DND-41 (cell line): ENCODE results near the gene PDCD5.

Experiments used
- EZH2 ChIP-seq: IDR thresholded peaks from 3 replicates; pipeline ENCODE4 v1.6.1; 2012; ENCODE audit warnings: borderline replicate concordance, low read depth, mild to moderate bottlenecking, moderate library complexity, low read length, inconsistent platforms; ENCODE audit not compliant: severe bottlenecking
- TF ChIP-seq, protein P1 (sequence below): IDR thresholded peaks from 2 replicates; pipeline ENCODE4 v1.5.1; 2012; ENCODE audit warnings: borderline replicate concordance, low read length, moderate library complexity, mild to moderate bottlenecking; ENCODE audit not compliant: poor library complexity, severe bottlenecking; ENCODE audit errors: extremely low read depth

GRCh38 chr19:32619051-32619685, 38.2 kb downstream of the PDCD5 start:
- TF ChIP-seq, protein P1, sequence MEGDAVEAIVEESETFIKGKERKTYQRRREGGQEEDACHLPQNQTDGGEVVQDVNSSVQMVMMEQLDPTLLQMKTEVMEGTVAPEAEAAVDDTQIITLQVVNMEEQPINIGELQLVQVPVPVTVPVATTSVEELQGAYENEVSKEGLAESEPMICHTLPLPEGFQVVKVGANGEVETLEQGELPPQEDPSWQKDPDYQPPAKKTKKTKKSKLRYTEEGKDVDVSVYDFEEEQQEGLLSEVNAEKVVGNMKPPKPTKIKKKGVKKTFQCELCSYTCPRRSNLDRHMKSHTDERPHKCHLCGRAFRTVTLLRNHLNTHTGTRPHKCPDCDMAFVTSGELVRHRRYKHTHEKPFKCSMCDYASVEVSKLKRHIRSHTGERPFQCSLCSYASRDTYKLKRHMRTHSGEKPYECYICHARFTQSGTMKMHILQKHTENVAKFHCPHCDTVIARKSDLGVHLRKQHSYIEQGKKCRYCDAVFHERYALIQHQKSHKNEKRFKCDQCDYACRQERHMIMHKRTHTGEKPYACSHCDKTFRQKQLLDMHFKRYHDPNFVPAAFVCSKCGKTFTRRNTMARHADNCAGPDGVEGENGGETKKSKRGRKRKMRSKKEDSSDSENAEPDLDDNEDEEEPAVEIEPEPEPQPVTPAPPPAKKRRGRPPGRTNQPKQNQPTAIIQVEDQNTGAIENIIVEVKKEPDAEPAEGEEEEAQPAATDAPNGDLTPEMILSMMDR: no peak
- TF ChIP-seq EZH2: no peak
